Natural killer cell treated with Interleukin-12 subunit alpha and Interleukin-12 subunit beta and Interleukin-15 and Interleukin-18, amount 100 ng/mL, for 72 hours (primary cell): ENCODE results near the gene PRKCI. TPM values are rescaled to one million over a fixed set of nuclear protein-coding genes. Genes with fewer than 3 reads are reported as not detected.

ENCODE experiments used
- ATAC-seq, 2 donors: fragments of 150-1000 bp; cut with Tn5 transposase in 1 of 2; sonication (Bioruptor Pico), chemical (Tn5 transposase) in 1 of 2; 2 replicates each; pipeline ENCODE4 v1.10.0; 2021
- DNase-seq: peaks from one replicate; pipeline ENCODE4 v3.0.0; 2022; ENCODE audit warnings: low spot score
- H3K27ac Mint-ChIP-seq, 2 donors: 1 replicate in 1 of 2; 2 replicates in 1 of 2; pipeline ENCODE4 v1.8.0; 2022; ENCODE audit warnings: mixed read lengths in 2 of 2, mild to moderate bottlenecking in 1 of 2, moderate library complexity in 1 of 2
- H3K27me3 Mint-ChIP-seq, 2 donors: 1 replicate in 1 of 2; 2 replicates in 1 of 2; pipeline ENCODE4 v1.8.0; 2022; ENCODE audit warnings: mixed read lengths in 2 of 2
- H3K36me3 Mint-ChIP-seq: one replicate; pipeline ENCODE4 v1.8.0; 2022; ENCODE audit warnings: mixed read lengths
- H3K4me1 Mint-ChIP-seq, 2 donors: 1 replicate in 1 of 2; 2 replicates in 1 of 2; pipeline ENCODE4 v1.8.0; 2022; ENCODE audit warnings: low read depth in 2 of 2, mixed read lengths in 2 of 2, mild to moderate bottlenecking in 1 of 2
- H3K4me3 Mint-ChIP-seq: one replicate; pipeline ENCODE4 v1.8.0; 2022; ENCODE audit warnings: mixed read lengths
- H3K9me3 Mint-ChIP-seq: 2 replicates; pipeline ENCODE4 v1.8.0; 2022; ENCODE audit warnings: mixed read lengths
- total RNA-seq, 2 donors: library from RNA; stranded (reverse); gene quantifications; one replicate each; pipeline ENCODE4 v1.2.3, GENCODE V29; 2022

The PRKCI gene
- total RNA-seq, 2 donors from 2014 or later = 12.4 to 26.3 TPM

DNA sequence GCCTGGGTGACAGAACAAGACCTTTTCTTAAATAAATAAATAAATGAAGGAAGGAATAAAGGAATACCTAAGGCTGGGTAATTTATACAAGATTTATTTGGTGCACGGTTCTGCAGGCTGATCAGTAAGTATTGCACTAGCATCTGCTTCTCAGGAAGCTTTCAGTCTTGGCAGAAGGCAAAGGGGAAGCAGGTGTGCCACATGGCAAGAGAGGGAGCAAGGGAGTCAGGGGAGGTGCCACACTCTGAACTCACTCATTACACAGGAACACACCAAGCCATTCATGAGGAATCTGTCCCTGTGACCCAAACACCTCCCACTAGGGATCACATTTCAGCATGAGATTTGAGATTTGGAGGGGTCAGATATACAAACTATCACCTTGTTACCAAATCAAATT lies 56.4 kb downstream of the PRKCI start:
- H3K4me3 Mint-ChIP-seq = no peak overlapping the region
- no peaks in the 10 kb centered on the region for H3K9me3 Mint-ChIP-seq
- no peaks in the 10 kb centered on the region for H3K27me3 Mint-ChIP-seq
- peaks cover 17 to 18% of the 10 kb centered on the region in 2 donors for H3K4me1 Mint-ChIP-seq
- no peaks in the 10 kb centered on the region for H3K36me3 Mint-ChIP-seq
- DNase-seq (no peak), ATAC-seq (no peak)
- H3K27ac Mint-ChIP-seq = peak overlapping the region; percentile 27 to 79

DNA sequence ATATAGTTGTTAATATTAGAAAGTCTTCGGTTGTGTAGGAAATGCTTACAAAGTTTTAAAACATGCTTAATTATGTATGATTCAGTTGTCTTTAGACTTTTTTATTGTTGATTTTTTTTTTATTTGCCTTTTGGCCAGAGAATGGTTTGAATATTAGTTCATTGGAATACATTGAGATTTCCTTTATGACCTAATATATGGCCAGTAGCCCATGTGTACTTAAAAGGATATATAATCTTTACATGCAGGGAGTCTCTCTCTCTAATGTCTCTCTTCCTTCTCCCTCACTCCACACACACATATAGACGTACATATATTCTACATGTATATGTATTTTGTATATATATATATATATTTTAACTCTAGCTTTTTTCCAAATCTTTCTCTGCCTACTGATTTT lies 68.0 kb downstream of the PRKCI start:
- Mint-ChIP-seq H3K36me3 (no peaks in the 10 kb centered on the region), H3K4me3 (no peak overlapping the region), H3K27me3 (no peaks in the 10 kb centered on the region)

GRCh38 chr3:170295586-170295985 lies 73.4 kb downstream of the PRKCI start:
- Mint-ChIP-seq H3K27me3 (no peaks in the 10 kb centered on the region), H3K4me1 (no peaks in the 10 kb centered on the region), H3K9me3 (no peaks in the 10 kb centered on the region), H3K36me3 (no peaks in the 10 kb centered on the region), H3K4me3 (no peak overlapping the region), H3K27ac (no peak overlapping the region)
- DNase-seq (no peak), ATAC-seq (no peak)

More for the DNA sequence above, 68.0 kb downstream of the PRKCI start:
- DNase-seq (no peak), ATAC-seq (no peak)
- Mint-ChIP-seq H3K9me3 (no peaks in the 10 kb centered on the region), H3K4me1 (no peaks in the 10 kb centered on the region), H3K27ac (no peak overlapping the region)

GRCh38 chr3:170296703-170297102 lies 74.5 kb downstream of the PRKCI start:
- Mint-ChIP-seq H3K36me3 (no peaks in the 10 kb centered on the region), H3K27me3 (no peaks in the 10 kb centered on the region), H3K4me3 (no peak overlapping the region), H3K4me1 (no peaks in the 10 kb centered on the region), H3K27ac (no peak overlapping the region), H3K9me3 (no peaks in the 10 kb centered on the region)
- ATAC-seq = no peak
- no peak for DNase-seq

GRCh38 chr3:170301405-170301804 lies 79.2 kb downstream of the PRKCI start:
- H3K4me3 Mint-ChIP-seq = no peak overlapping the region
- H3K27me3 Mint-ChIP-seq = no peaks in the 10 kb centered on the region
- no peak for DNase-seq
- no peaks in the 10 kb centered on the region for H3K36me3 Mint-ChIP-seq
- ATAC-seq = no peak
- H3K4me1 Mint-ChIP-seq = no peaks in the 10 kb centered on the region
- H3K27ac Mint-ChIP-seq = no peak overlapping the region
- H3K9me3 Mint-ChIP-seq = no peaks in the 10 kb centered on the region

- H3K27ac Mint-ChIP-seq = no peak overlapping the region
- no peaks in the 10 kb centered on the region for H3K36me3 Mint-ChIP-seq
- no peak overlapping the region for H3K4me3 Mint-ChIP-seq
- no peak for ATAC-seq
- no peaks in the 10 kb centered on the region for H3K27me3 Mint-ChIP-seq
- H3K9me3 Mint-ChIP-seq = no peaks in the 10 kb centered on the region
- no peak for DNase-seq
- no peaks in the 10 kb centered on the region for H3K4me1 Mint-ChIP-seq
Observed at GRCh38 chr3:170302008-170302407, 79.8 kb downstream of the PRKCI start.

DNA sequence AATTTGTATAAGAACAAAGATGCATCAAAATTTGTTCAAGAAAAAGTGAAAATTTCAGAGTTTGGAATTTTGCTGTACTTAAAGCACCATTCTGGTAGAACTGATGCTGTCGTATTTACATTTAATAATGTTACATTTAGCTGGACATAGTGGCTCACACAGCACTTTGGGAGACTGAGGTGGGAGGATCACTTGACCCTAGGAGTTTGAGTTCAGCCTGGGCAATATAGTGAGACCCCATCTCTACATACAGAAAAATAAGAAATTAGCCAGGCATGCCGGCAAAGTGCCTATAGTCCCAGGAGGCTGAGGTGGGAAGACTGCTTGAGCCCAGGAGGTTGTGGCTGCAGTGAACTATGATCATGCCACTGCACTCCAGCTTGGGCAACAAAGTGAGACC lies 83.8 kb downstream of the PRKCI start:
- no peaks in the 10 kb centered on the region for H3K27me3 Mint-ChIP-seq
- H3K27ac Mint-ChIP-seq = no peak overlapping the region
- no peak for DNase-seq
- H3K4me1 Mint-ChIP-seq = peaks cover 0 to 3% of the 10 kb centered on the region in 2 donors
- H3K36me3 Mint-ChIP-seq = no peaks in the 10 kb centered on the region
- no peak for ATAC-seq
- H3K4me3 Mint-ChIP-seq = no peak overlapping the region
- no peaks in the 10 kb centered on the region for H3K9me3 Mint-ChIP-seq

GRCh38 chr3:170307671-170308405 lies 85.6 kb downstream of the PRKCI start:
- no peaks in the 10 kb centered on the region for H3K36me3 Mint-ChIP-seq
- H3K4me3 Mint-ChIP-seq = no peak overlapping the region
- H3K27ac Mint-ChIP-seq = no peak overlapping the region
- ATAC-seq = no peak
- H3K27me3 Mint-ChIP-seq = no peaks in the 10 kb centered on the region
- peaks cover 0 to 3% of the 10 kb centered on the region in 2 donors for H3K4me1 Mint-ChIP-seq
- no peak for DNase-seq
- H3K9me3 Mint-ChIP-seq = no peaks in the 10 kb centered on the region

DNA sequence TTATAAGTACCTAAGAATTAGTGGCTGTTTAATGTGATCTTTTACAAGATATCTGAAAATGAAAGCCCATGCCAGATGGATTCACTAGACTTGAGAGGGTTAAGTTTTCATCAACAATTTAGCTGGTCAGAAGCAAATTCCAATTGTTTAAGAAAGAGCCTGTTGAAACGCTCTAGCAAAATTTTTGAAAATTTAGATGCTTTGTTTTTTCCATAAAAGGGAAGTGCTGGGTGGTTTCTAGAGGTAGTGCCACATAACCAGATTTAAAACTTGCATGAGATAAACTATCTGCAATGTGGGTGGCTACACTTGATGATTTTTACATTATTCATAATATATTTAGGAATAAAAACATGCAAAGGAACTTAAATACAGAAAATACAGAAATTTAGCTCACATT lies 86.8 kb downstream of the PRKCI start:
- DNase-seq = no peak
- ATAC-seq = no peak
- Mint-ChIP-seq H3K27ac (no peak overlapping the region), H3K27me3 (no peaks in the 10 kb centered on the region), H3K9me3 (no peaks in the 10 kb centered on the region), H3K36me3 (no peaks in the 10 kb centered on the region), H3K4me1 (peaks cover 0 to 3% of the 10 kb centered on the region in 2 donors), H3K4me3 (no peak overlapping the region)

- H3K9me3 Mint-ChIP-seq = no peaks in the 10 kb centered on the region
- DNase-seq = no peak
- no peak for ATAC-seq
- no peak overlapping the region for H3K4me3 Mint-ChIP-seq
- no peaks in the 10 kb centered on the region for H3K36me3 Mint-ChIP-seq
- peaks cover 0 to 5% of the 10 kb centered on the region in 2 donors for H3K4me1 Mint-ChIP-seq
- H3K27me3 Mint-ChIP-seq = peaks cover 0 to 10% of the 10 kb centered on the region in 2 donors
- no peak overlapping the region for H3K27ac Mint-ChIP-seq
Observed at GRCh38 chr3:170317954-170318353, 95.7 kb downstream of the PRKCI start.

DNA sequence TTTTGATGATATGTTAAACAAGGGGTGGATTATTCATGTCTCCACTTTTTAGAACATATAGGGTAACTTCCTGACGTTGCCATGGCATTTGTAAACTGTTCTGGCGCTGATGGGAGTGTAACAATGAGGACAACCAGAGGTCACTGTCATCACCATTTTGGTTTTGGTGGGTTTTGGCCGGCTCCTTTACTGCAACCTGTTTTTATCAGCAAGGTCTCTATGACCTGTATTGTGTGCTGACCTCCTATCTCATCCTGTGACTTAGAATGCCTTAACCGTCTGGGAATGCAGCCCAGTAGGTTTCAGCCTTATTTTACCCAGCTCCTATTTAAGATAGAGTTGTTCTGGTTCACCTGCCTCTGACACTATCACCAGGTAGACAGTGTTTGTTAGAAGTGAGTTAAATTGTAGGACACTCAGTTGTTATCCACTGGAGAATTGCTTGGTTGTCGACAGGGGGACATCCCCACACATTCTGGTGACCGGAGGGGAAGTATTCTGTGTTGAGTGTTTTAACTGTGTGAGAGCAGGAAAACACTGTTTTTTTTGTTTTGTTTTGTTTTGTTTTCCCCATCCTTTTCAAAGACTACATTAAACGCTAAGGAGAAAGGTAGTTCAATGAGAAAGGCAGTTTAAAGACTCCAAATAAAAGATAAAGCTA lies 98.4 kb downstream of the PRKCI start:
- H3K4me3 Mint-ChIP-seq = no peak overlapping the region
- no peak overlapping the region for H3K27ac Mint-ChIP-seq
- H3K9me3 Mint-ChIP-seq = no peaks in the 10 kb centered on the region

GRCh38 chr3:170321321-170322034 lies 99.3 kb downstream of the PRKCI start:
- H3K36me3 Mint-ChIP-seq = no peaks in the 10 kb centered on the region
- H3K9me3 Mint-ChIP-seq = no peaks in the 10 kb centered on the region
- ATAC-seq (no peak), DNase-seq (no peak)
- H3K27me3 Mint-ChIP-seq = peaks cover 2 to 19% of the 10 kb centered on the region in 2 donors
- H3K4me3 Mint-ChIP-seq = no peak overlapping the region
- H3K27ac Mint-ChIP-seq = no peak overlapping the region
- peaks cover 1 to 5% of the 10 kb centered on the region in 2 donors for H3K4me1 Mint-ChIP-seq

More for the DNA sequence above, 98.4 kb downstream of the PRKCI start:
- no peak for DNase-seq
- Mint-ChIP-seq H3K36me3 (no peaks in the 10 kb centered on the region), H3K4me1 (peaks cover 0 to 5% of the 10 kb centered on the region in 2 donors), H3K27me3 (peaks cover 2 to 19% of the 10 kb centered on the region in 2 donors)
- ATAC-seq = no peak

DNA sequence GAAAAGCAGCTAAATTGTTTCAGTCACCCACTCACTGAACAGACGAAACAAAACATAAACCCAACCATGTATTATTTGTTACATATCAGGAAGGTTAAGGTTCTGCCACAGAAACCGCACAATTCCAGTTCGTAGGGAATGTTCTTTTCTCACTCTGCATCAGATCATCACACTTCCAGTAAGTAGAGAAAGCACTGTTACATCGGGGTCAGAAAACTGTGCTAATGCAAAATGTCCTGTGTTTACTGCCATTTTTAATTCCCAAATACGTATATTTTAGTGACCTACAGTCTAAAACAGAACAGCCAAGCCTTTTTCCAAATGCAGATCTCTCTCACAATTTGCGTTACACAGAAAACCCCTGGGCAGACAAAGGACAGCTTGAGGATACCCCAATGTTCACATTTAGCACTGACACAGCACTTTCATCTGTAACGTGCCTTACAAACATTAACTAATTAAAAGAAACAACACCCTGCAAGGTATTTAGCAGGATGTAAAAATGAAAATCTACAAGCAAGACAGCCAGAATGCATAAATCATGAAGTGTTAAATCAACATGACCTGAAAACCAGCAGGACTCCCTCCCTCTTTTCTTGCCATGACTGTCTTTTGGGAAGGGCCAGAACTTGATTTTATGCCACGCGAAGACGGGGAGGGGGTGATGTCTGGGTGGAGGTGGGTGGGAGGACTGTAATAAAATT lies 100.5 kb downstream of the PRKCI start:
- H3K27me3 Mint-ChIP-seq = peaks cover 4 to 19% of the 10 kb centered on the region in 2 donors
- H3K36me3 Mint-ChIP-seq = no peaks in the 10 kb centered on the region
- peaks cover 6 to 11% of the 10 kb centered on the region in 2 donors for H3K4me1 Mint-ChIP-seq
- no peak overlapping the region for H3K27ac Mint-ChIP-seq
- no peaks in the 10 kb centered on the region for H3K9me3 Mint-ChIP-seq
- H3K4me3 Mint-ChIP-seq = no peak overlapping the region
- DNase-seq = no peak
- no peak for ATAC-seq
